SHP77 treated with DMSO at 0.1 percent for 48 hours (cell line): ENCODE data around the gene SEPHS1.
"Not testable (repeated sequence)": the region's sequence is repeated elsewhere in the genome, so short reads cannot be mapped to it uniquely, and the experiment has no call there.

ENCODE experiments used
- DNase-seq: peaks from one replicate; lab custom pipeline; 2025; lab: John Stamatoyannopoulos, UW

SEPHS1 gene

DNA sequence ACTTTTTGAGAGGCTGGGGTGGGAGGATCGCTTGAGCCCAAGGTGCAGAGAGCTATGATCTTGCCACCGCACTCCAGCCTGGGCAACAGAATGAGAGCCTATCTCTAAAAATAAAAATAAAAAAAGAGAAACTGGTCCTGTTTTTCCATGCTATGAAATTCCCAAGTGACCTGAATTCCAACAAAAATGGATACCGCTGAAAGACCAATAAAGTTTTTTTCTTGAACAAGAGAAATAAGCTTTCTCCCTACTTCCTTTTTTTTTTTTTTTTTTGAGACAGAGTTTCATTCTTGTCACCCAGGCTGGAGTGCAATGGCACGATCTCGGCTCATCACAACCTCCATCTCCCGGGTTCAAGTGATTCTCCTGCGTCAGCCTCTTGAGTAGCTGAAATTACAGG lies 12.5 kb upstream of the SEPHS1 start:
- no peak for DNase-seq

DNA sequence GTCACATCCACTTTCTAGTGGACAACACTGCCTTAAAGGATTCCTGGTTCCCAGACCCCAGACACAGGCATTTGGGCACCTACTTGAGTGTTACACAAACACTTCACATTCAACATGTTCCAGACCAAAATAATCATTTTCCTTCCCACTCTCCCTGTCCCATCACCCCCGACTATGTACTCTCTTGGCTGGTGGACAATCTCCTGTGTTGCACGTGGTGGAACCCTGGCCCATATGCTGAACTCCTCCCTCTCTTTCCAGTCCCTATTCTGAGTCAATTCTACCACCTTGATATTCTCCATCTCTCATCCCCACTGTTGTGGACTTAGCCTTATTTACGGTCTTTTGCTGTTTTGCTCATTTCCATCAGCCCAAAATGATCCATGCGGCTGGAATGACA lies 8.3 kb upstream of the SEPHS1 start:
- DNase-seq = no peak

DNA sequence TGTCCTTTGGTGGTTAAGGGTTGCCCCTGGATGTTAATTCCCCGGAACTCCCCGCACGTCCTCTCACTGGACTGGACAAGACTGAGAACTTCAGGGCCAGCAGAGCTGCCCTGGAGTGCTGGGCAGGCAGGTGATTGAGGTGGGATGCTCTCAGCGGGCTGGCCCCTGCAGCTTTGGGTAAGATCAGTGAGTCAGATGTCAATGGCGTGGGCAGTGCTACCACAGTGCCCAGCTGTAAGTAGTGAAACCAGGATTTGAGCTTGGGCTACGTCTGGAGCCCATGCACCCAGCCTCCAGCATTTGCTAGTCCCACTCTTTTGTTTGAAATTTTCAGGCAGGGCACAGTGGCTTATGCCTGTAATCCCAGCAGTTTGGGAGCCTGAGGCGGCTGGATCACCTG lies 6.7 kb upstream of the SEPHS1 start:
- no peak for DNase-seq

DNA sequence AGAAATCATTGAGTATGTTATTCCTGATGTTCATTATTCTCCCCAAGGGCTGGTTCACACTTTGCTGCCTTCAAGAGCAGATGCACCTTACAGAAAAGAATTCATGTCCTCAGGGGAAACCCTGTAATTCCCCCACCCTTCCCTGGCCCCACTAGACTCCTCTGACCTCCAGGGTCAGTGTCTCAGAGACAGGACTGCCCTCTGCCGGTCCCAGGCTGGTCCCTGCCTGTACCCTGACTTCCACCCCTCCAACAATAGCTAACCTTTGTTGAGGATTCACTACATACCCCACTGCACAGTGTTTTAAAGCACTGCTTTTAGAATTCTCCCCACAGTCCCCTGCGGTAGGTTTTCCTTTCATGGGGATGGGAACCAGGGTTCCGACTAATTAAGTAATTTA lies 4.4 kb upstream of the SEPHS1 start:
- DNase-seq = no peak

DNA sequence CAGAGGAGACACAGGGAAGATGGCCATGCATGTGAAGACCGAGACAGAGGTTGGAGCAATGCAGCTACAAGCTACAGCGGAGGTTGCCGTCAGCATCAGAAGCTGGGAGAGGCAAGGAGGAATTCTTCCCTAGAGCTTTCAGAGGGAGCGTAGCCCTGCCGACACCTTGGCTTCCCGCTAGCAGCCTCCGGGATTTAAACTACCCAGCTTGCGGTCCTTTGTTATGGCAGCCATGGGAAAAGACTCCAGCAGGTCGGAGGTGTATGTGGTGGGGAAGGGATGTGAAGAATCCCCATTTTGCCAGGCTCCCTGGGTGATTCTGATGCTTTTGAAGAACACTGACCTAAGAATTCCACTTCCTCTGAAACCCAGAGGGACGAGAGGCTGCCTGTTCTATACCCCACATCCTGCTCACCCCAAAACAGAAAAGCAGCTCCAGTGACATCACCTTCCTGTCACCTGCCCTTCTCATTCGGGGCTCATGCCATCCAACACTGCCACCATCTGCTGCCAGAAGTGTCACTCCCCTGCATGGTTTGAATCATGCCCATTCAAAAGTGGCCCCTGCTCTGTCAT lies 3.3 kb upstream of the SEPHS1 start:
- DNase-seq = no peak

DNA sequence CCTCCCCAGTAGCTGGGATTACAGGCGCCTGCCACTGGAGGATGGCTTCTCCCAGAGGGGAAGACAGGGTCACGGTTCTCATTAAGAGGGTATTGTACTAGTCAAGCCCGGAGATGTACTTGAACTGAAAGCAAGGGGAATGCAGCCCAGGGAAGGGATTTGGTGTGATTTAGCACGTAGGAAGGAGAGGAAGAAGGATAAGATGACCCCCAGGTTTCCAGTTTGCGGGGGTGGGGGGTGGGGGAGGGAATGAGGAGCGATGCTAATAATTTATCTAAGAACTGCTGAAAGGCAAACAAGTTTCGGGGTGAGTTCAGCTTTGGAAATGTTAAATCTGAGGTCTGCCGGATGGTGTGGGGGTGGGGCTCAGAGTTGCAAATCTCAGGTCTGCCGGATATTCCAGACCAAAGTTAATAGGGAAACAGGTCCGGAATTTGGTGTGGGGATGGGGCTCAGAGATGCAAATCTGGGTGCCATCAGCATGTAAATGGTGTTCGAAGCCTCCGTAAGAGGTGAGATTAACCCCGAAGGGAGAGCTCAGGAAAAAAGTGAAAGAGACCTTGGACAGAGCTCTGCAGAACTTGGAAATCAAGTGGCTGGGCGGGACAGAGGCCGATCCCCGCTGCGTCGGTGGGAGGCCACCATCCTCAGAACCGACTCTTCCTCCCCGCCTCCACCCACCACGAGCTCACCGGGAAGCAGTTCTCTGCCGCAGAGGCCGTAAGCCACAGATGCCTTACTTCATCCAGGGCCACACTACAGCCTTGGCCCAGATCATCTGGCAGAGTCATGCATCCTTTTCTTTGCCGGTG lies 1.6 kb upstream of the SEPHS1 start:
- DNase-seq = no peak

DNA sequence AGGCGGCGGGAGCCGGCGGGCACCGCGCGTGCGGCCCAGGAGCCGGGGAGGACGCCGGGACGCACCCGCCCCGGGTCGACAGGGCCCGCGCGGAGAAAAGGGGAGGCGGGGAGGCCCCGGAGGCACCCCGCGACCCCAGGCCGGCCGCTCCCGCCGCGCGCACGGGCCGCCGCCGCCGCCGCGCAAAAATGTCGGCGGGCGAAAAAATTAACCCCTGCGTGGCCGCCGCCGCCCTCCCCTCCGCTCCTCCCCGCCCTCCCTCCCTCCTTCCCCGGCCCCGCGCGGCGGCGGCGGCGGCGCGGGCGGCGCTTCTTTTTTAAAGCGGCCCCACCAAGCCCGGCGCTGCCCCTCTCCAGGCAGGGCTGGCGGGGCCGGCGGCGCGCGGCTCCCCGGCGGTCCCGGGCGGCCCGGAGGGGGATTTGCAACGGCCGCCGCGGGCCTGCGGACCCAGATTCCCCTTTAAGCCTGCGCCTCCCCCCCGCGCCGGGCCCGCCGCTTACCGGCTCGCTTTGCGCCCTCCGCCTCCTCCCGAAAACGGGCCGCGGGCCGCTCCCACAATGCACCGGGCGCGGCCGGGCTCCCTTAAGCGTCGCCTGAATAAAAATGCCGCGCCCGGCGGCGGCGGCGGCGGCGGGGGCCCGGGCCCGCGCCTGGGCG lies 465 bp downstream of the SEPHS1 start:
- peak; percentile 53 for DNase-seq

DNA sequence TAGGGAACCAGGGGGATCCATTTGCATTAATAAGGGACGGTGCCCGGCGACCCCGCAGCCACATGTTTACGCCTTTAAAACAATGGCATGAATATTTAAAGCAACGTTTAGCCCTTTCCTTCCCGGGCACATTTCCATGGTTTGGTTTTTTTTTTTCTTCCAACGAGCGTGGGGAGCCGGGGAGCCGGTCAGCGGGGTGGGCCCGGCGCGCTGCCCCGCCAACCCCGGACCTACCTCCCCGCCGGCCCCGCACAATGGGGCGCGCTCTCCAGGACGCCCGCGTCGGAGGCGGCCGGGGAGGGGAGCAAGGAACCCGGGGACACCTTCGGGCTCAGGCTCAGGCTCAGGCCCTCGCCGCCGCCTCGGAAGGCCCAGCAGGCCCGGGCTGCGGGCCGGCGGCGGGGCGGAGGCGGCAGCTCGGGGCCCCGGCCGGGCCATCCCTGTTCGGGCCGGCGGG lies 1.0 kb downstream of the SEPHS1 start:
- DNase-seq = no peak

DNA sequence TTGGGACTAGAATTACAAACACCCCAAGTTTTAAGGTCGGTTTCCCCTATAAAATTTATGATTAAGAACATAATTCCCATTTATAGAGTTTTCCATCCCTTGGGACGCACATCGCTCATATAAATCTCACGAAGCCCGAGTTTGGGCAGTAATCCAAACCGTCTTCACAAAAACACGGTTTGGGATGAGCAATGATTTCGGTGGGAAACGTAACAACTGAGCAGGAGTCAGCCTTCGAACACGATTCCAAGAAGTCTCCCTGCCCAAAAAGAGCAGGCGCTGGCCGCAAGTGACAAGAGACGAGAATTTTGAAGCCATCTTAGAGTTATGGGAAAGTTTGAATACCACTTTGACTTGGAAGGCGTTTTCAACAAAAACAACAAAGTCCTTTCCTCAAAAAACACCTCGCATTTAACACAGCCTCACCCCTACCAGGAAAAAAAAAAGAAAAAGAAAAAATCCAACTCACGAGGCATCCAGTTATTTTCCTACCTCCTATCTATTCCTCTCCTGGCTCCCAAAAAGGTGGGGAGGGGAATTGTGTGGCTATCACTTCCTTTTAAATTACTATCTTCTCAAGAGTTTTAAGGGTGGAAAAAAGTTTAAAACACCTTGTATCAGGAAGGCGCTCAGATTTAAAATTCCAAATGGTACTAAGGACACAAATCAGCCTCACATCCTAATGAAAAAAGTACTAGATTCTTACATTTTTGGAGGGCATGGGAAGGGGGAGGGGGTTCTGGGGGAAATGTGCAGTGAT lies 1.6 kb downstream of the SEPHS1 start:
- DNase-seq = no peak

DNA sequence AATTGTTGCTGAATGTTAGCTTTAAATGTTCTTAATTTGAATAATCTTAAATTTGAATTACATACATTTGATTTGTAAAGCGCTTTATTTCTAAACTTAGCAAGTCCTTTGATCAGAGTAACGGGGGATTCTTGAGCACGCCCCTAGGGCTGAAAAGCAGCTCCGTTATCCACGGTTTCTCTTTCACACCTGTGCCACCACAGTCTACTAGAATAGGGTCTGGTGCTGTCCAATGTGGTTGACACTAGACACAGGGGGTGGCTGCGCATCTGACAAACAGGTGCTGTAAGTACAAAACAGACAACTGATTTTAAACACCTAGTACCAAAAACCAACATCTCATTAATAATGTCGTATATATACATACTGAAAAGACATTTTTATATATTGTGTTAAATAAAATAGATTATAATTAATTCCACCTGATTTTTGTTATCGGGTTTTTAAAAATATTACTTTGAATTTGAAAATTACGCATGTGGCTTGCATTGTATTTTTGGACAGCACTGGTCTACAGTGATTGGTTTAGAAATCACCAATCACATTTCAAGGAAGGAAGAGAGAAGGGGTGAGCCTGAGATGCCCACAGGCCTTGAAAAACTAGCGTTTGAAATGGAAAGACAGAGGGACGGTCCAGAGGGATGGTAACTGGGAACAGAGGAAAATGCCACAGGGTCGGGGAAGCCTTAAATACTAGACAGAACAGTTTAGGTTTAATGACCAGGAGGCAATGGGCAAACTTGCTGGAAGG lies 7.3 kb downstream of the SEPHS1 start:
- no peak for DNase-seq

DNA sequence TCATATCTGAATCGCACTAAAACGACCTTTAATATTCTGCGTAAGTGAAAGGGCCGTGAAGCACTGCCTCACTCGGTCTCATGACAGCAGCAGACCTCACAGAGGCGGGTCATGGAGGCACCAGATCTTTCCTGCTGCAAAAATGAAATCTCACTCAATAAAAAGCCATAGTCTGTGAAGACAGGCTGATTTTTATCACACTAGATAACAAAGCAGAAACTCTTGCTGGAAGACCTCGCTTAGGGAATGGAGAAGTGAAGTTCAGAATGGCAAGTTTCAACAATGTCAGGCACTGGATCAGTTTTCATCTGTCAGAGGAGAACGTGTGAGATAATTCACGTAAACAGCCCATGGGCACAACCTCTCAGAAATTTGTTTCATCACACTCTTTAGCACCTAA lies 8.0 kb downstream of the SEPHS1 start:
- no peak for DNase-seq

DNA sequence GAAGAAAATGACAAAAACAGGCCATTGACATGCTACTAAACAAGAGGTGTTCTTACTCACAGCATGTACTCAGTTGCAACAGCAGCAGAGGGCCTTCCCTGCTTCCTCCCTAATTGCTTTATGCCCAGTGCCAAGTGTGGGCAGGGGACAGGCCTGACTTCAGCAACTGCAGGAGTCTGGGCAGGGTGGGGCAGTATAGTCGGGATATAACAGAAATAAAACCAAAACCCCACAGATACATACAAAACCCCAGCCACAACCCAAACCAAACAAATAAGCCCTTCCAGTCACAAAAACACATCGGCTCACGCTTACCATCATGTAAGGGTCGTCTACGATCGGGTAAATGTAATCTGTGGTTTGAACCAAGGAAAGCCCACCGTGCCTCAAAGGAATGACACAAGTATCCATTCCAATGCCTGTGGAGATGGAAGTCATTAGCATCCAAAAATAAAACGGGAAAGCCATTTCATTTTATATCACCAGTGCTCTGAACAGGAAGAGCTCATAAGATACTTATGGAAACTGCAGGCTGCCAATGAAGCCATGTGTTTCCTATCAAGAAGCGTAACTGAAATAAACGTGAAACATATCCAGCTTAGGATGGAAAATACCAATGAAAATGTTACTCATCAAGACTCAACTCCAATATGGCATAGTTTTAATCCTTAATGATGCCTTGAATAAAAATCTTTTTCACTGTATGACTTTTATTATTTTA lies 9.5 kb downstream of the SEPHS1 start:
- no peak for DNase-seq

DNA sequence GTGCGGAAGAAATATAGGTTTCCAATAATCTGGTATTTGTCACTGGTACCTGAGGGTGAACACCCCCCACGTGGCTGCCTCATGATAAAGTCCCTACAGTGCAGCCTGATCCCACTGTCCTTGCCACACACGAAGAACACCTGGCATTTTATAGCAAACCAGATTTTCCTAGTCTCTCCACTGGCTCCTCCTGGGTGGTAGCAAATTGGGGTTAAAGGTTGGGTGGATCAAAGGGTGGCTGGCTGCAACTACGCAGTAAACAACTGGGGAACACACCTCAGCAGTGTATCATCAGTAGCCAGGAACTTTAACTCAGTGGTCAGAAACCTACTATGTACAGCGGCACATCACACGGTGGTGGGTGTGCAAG lies 10.3 kb downstream of the SEPHS1 start:
- no peak for DNase-seq

DNA sequence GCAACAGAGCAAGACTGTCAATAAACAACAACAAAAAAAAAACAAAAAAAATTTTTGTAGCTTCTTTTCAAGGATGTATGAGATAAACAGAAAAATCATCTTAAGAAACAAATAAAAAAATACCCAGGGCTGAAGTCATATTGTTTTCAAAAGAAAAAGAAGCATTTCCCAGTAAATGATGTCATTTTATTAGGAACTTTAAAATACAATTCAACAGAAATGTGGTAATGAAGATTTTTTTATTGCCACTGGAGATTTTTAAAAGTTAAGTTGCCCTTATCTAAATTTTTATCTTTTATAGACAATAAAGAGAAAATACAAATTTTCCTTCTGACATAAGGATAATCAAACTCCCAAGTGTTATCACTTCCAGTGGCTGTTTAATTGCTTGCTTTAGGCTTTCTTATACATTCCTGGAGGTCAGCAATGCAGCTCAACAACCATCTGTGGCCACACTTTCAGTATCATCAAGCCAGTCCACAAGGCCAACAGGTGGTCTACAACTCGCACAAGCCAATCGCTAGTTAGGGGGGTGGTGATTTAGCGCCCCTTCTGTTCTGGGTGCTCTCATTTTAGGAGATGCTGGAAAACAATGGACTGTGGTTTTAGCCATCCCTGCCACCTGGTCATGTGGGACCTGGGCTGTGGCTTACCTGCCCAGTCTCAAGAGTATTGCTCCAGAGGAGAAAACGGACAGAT lies 10.8 kb downstream of the SEPHS1 start:
- DNase-seq = no peak

DNA sequence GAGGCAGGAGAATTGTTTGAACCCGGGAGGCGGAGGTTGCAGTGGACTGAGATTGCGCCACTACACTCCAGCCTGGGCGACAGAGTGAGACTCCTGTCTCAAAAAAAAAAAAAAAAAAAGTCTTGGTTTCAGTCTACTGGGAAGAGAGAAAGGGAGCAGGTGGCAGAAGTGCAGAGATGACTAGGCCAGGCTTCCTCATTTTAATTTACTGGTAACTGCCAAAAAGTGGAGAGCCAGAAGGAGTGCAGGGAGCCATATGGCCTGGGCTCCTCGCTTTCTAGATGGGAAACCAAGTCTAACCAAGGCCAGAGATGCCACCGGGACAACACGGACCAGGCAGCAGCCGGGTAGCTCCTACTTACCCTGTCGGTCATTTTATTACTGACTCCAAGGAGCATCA lies 12.2 kb downstream of the SEPHS1 start:
- DNase-seq = no peak

DNA sequence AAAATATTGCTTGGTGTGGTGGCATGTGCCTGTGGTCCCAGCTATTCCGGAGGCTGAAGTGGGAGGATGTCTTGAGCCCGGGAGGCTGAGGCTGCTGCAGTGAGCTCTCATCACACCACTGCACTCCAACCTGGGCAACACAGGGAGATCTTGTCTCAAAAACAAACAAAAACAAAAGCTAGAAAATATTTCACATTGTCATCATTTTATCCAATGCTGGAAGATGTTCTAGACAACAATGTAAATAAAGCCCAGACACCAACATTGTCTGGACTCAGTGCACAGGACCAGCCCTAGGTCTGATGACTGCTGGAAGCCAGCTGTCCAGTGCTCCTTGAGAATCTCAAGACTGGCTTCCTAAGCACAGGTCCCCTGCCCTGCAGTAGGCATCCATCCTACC lies 13.5 kb downstream of the SEPHS1 start:
- DNase-seq = no peak

DNA sequence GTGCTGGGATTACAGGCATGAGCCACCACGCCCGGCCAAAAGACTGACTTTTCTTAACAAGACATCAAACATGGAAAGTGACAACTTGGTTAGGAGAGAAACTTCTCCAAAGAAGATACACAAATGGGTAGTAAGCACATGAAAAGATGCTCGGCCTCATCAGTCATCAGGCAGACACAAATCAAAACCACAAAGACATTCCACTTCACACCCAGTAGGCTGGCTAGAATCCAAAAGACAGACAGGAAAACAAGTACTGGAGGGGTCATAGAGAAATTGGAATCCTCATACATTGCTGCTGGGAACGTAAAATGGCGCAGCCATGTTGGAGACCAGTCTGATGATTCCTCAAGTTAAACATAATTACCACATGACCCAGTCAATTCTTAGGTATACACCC lies 16.4 kb downstream of the SEPHS1 start:
- no peak for DNase-seq

DNA sequence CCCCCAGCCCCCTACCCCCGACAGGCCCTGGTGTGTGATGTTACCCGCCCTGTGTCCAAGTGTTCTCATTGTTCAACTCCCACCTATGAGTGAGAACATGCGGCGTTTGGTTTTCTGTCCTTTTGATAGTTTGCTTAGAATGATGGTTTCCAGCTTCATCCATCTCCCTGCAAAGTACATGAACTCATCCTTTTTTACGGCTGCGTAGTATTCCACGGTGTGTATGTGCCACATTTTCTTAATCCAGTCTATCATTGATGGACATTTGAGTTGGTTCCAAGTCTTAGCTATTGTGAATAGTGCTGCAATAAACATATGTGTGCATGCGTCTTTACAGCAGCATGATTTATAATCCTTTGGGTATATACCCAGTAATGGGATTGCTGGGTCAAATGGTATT lies 17.1 kb downstream of the SEPHS1 start:
- not testable (repeated sequence) for DNase-seq

DNA sequence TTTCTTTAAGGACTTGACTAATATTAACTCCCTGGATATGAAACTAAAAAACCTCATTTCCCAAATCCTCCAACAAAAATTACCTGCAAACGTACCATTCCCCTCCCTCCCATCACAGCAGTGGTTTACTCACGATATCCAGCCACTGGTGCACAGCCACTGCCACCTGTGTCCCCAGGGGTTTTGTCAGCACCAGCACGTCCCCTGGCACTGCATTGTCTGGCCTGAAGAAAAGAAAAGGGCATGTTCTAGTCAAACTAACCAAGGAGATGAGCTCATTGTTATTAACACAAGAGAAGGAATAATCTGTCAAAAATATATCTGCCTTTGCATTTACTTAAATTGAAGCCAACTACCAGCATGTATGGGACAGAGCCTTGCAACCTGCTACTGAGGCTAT lies 18.5 kb downstream of the SEPHS1 start:
- no peak for DNase-seq

DNA sequence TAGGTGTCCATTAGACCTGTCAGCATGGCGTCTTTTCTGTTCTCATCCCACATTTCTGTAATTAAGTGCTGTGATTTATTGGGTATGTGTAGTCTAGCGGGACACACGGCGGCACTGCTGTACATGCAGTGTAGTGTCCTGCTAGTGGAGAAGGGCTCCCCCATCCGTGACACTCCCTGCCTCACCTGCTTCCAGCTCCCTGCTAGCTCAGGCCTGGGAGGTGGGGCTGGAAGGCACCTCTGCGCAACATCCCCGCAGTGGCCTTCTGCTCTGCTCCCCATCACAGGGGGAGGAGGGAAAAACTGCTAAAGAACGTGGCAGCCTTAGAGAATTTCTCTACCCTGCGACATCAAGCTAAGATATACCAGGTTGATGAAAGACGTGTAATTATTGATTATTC lies 19.5 kb downstream of the SEPHS1 start:
- no peak for DNase-seq

DNA sequence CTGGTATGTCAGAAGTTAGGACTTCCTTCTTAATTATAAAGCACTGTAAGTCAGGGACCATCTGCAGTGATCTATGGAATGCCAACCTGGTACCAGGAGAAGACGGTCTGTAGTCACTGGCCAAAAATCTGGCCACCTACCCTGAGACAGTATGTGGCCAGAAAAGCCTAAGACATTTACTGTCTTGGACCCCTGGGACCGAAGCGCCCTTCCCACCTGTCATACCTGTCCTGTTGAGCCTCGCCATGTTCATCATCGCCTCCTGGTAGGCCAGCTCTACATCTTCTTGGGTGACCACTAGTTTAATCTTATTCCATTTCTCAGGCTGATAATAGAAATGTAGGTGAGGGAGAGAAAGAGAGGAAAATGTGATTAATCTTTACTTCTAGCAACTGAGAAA lies 20.0 kb downstream of the SEPHS1 start:
- DNase-seq = no peak
